H1 (cell line): ENCODE measurements around the gene SRPK3. TPM values are rescaled to one million over a fixed set of nuclear protein-coding genes. Genes with fewer than 3 reads are reported as not detected.

Experiments
- CTCF ChIA-PET: fragments of 300-600 bp; sonication (Branson Sonifier 250); formaldehyde crosslinking; loops from one replicate; lab custom pipeline; 2021; ENCODE audit not compliant: partially characterized antibody; lab: Charles Lee
- POLR2A ChIA-PET: fragments of 300-600 bp; sonication (Branson Sonifier 250); formaldehyde crosslinking; loops from one replicate; lab custom pipeline; 2021; ENCODE audit warnings: inconsistent platforms; ENCODE audit not compliant: partially characterized antibody; lab: Charles Lee
- DNase-seq, 2 experiments: peaks; one replicate each; pipeline versions ENCODE4 v3.0.0 to v3.0.0-alpha.2; 2010 to 2022; ENCODE audit warnings: low spot score in 2 of 2, low read depth in 1 of 2, mixed read lengths in 1 of 2
- FAIRE-seq: peaks from 2 replicates; lab custom pipeline; 2011; peaks lifted over from hg19 to GRCh38; lab: Jason Lieb, UNC
- H2AFZ ChIP-seq: 2 replicates; pipeline ENCODE4 v1.8.1; 2012; ENCODE audit warnings: low read length, inconsistent platforms
- H2AK5ac ChIP-seq: 2 replicates; pipeline ENCODE4 v1.6.1; 2013; ENCODE audit warnings: low read depth, low read length
- H2BK120ac ChIP-seq: replicated peaks from 2 replicates; pipeline ENCODE3; 2013; ENCODE audit warnings: low read depth, low read length, inconsistent platforms
- H2BK12ac ChIP-seq: 2 replicates; pipeline ENCODE4 v1.6.1; 2013; ENCODE audit warnings: low read depth, low read length
- H2BK15ac ChIP-seq: 2 replicates; pipeline ENCODE4 v1.6.1; 2013; ENCODE audit warnings: low read length
- H2BK20ac ChIP-seq: 2 replicates; pipeline ENCODE4 v1.6.1; 2013; ENCODE audit warnings: low read length
- H2BK5ac ChIP-seq: 2 replicates; pipeline ENCODE4 v1.6.1; 2013; ENCODE audit warnings: low read depth, low read length
- H3K14ac ChIP-seq: 2 replicates; pipeline ENCODE4 v1.6.1; 2013; ENCODE audit warnings: inconsistent platforms; ENCODE audit not compliant: insufficient read length
- H3K18ac ChIP-seq: 2 replicates; pipeline ENCODE4 v1.6.1; 2013; ENCODE audit warnings: low read length; ENCODE audit errors: extremely low read depth
- H3K23ac ChIP-seq: 2 replicates; pipeline ENCODE4 v1.6.1; 2013; ENCODE audit warnings: inconsistent platforms; ENCODE audit not compliant: insufficient read length
- H3K23me2 ChIP-seq: 2 replicates; pipeline ENCODE4 v1.6.1; 2013; ENCODE audit warnings: low read depth, low read length
- H3K27ac ChIP-seq: 2 replicates; pipeline ENCODE4 v1.6.1; 2011; ENCODE audit warnings: low read depth, low read length, inconsistent platforms
- H3K27me3 ChIP-seq, 4 experiments: replicated peaks in 1 of 4; 1 replicate in 1 of 4; 2 replicates in 3 of 4; pipeline versions ENCODE4 v1.6.1 to v1.8.1; 2011 to 2013; ENCODE audit warnings: low read length in 3 of 4, mild to moderate bottlenecking in 3 of 4, inconsistent platforms in 2 of 4, mixed read lengths in 2 of 4, moderate library complexity in 1 of 4; ENCODE audit not compliant: control insufficient read depth in 3 of 4, insufficient read depth in 3 of 4; ENCODE audit errors: extremely low read depth in 1 of 4
- H3K36me3 ChIP-seq, 4 experiments: 2 replicates each; pipeline versions ENCODE4 v1.6.1 to v1.8.1; 2011 to 2013; ENCODE audit warnings: mild to moderate bottlenecking in 4 of 4, low read length in 3 of 4, moderate library complexity in 2 of 4, control low read depth in 1 of 4, inconsistent platforms in 1 of 4; ENCODE audit not compliant: insufficient read depth in 4 of 4, control insufficient read depth in 2 of 4
- H3K4ac ChIP-seq: replicated peaks from 2 replicates; pipeline ENCODE3; 2013; ENCODE audit warnings: low read length, low read depth, mixed read lengths, inconsistent platforms; ENCODE audit not compliant: insufficient read length
- H3K4me1 ChIP-seq, 4 experiments: replicated peaks in 1 of 4; 1 replicate in 1 of 4; 2 replicates in 3 of 4; pipeline versions ENCODE4 v1.6.1 to v1.8.1; 2011 to 2013; ENCODE audit warnings: low read length in 3 of 4, inconsistent platforms in 2 of 4, mixed read lengths in 1 of 4; ENCODE audit not compliant: insufficient read depth in 4 of 4, control insufficient read depth in 3 of 4
- H3K4me2 ChIP-seq, 2 experiments: 2 replicates each; pipeline versions ENCODE4 v1.6.1 to v1.8.1; 2011 to 2013; ENCODE audit warnings: low read depth in 2 of 2, low read length in 2 of 2, control low read depth in 1 of 2, inconsistent platforms in 1 of 2, mild to moderate bottlenecking in 1 of 2; ENCODE audit not compliant: insufficient read depth in 1 of 2
- H3K4me3 ChIP-seq, 4 experiments: fragments of 200-600, 300-600 bp in 1 of 4; sonication (generic), shearing (Covaris generic), sonication (Bioruptor Twin) in 1 of 4; 2 replicates each; pipeline versions ENCODE4 v1.5.1 to v1.8.1; 2011 to 2016; ENCODE audit warnings: low read length in 4 of 4, low read depth in 3 of 4, control low read depth in 2 of 4, inconsistent platforms in 2 of 4, mild to moderate bottlenecking in 2 of 4, mixed read lengths in 1 of 4, moderate library complexity in 1 of 4; ENCODE audit not compliant: insufficient read depth in 2 of 4; ENCODE audit errors: extremely low read depth in 1 of 4
- H3K56ac ChIP-seq: replicated peaks from 2 replicates; pipeline ENCODE3; 2013; ENCODE audit warnings: low read depth, mild to moderate bottlenecking, mixed read lengths, low read length, inconsistent platforms; ENCODE audit not compliant: insufficient read length
- H3K79me1 ChIP-seq: 2 replicates; pipeline ENCODE4 v1.6.1; 2013; ENCODE audit warnings: low read depth, low read length, control low read depth
- H3K79me2 ChIP-seq, 2 experiments: 2 replicates each; pipeline versions ENCODE4 v1.6.1 to v1.8.1; 2012 to 2013; ENCODE audit warnings: low read length in 2 of 2, mild to moderate bottlenecking in 2 of 2, inconsistent platforms in 1 of 2; ENCODE audit not compliant: insufficient read depth in 2 of 2, control insufficient read depth in 1 of 2
- H3K9ac ChIP-seq, 4 experiments: replicated peaks in 1 of 4; 1 replicate in 1 of 4; 2 replicates in 3 of 4; pipeline versions ENCODE4 v1.6.1 to v1.8.1; 2011 to 2013; ENCODE audit warnings: low read depth in 3 of 4, low read length in 3 of 4, control low read depth in 2 of 4, mild to moderate bottlenecking in 2 of 4, moderate library complexity in 2 of 4, inconsistent platforms in 1 of 4; ENCODE audit errors: extremely low read depth in 1 of 4
- H3K9me3 ChIP-seq, 2 experiments: 2 replicates each; pipeline versions ENCODE4 v1.6.1 to v1.8.1; 2012 to 2013; ENCODE audit warnings: mild to moderate bottlenecking in 2 of 2, moderate library complexity in 2 of 2, control low read depth in 1 of 2, inconsistent platforms in 1 of 2, low read depth in 1 of 2, low read length in 1 of 2, mixed read lengths in 1 of 2; ENCODE audit not compliant: insufficient read depth in 2 of 2
- H4K20me1 ChIP-seq, 2 experiments: replicated peaks in 1 of 2; 2 replicates each; pipeline versions ENCODE3 to v1.8.1; 2011 to 2013; ENCODE audit warnings: inconsistent platforms in 2 of 2, low read length in 2 of 2, mild to moderate bottlenecking in 1 of 2; ENCODE audit not compliant: insufficient read depth in 2 of 2, control insufficient read depth in 1 of 2
- H4K5ac ChIP-seq: 2 replicates; pipeline ENCODE4 v1.6.1; 2013; ENCODE audit warnings: low read length, low read depth, mixed read lengths, inconsistent platforms; ENCODE audit not compliant: insufficient read length
- H4K8ac ChIP-seq: 2 replicates; pipeline ENCODE4 v1.8.0; 2013; ENCODE audit warnings: mild to moderate bottlenecking, moderate library complexity, low read length, inconsistent platforms; ENCODE audit not compliant: insufficient read depth; ENCODE audit errors: extremely low read depth
- H4K91ac ChIP-seq: replicated peaks from 2 replicates; pipeline ENCODE3; 2013; ENCODE audit warnings: low read length, mixed read lengths, inconsistent platforms; ENCODE audit not compliant: insufficient read length
- CEBPB ChIP-seq: IDR thresholded peaks from 2 replicates; pipeline ENCODE4 v1.6.1; 2012; ENCODE audit warnings: low read depth, low read length
- CHD2 ChIP-seq: IDR thresholded peaks from 2 replicates; pipeline ENCODE4 v1.6.1; 2012; ENCODE audit warnings: low read length, improper control_type of control experiment
- CTBP2 ChIP-seq: IDR thresholded peaks from 2 replicates; pipeline ENCODE4 v1.7.0; 2011; ENCODE audit warnings: borderline replicate concordance, mild to moderate bottlenecking, moderate library complexity, mixed read lengths, low read length; ENCODE audit not compliant: insufficient read depth, insufficient read length
- EZH2 ChIP-seq: fragments of 200-600 bp; sonication (generic); IDR thresholded peaks from 2 replicates; pipeline ENCODE4 v1.7.1; 2012; ENCODE audit warnings: low read depth, mild to moderate bottlenecking, moderate library complexity, low read length, inconsistent platforms; ENCODE audit not compliant: severe bottlenecking
- HDAC2 ChIP-seq, 2 experiments: fragments of 300-600 bp in 1 of 2; sonication (generic) in 1 of 2; IDR thresholded peaks; 2 replicates each; pipeline ENCODE4 v1.6.1; 2011 to 2012; ENCODE audit warnings: low read depth in 2 of 2, low read length in 2 of 2, mild to moderate bottlenecking in 2 of 2, moderate library complexity in 2 of 2, borderline replicate concordance in 1 of 2, inconsistent platforms in 1 of 2
- KDM5A ChIP-seq: fragments of 200-600 bp; IDR thresholded peaks from 2 replicates; pipeline ENCODE4 v1.7.1; 2012; ENCODE audit warnings: mild to moderate bottlenecking, low read length, inconsistent platforms, mixed read lengths
- WGBS, 2 experiments: shearing (Covaris generic) in 1 of 2; methylation state at CpG; one replicate each; pipeline versions ENCODE4 v1.1.6 to v1.1.7; 2013 to 2015; ENCODE audit warnings: low lambda C conversion rate in 2 of 2, mixed read lengths in 2 of 2, inconsistent platforms in 1 of 2, low coverage in 1 of 2, missing lambda C conversion rate in 1 of 2; ENCODE audit not compliant: insufficient replicate concordance in 2 of 2, insufficient coverage in 1 of 2, insufficient read length in 1 of 2; ENCODE audit errors: extremely low coverage in 1 of 2, missing lambda C conversion rate in 1 of 2; 5-methylcytosine and 5-hydroxymethylcytosine counted together
- polyA plus RNA-seq, 7 experiments: library from polyadenylated mRNA; depleted of rRNA in 3 of 7; stranded (reverse) in 5 of 7; unstranded in 2 of 7; fragments of >200 nt in 5 of 7; fragments of 200-250 nt in 2 of 7; gene quantifications; 1 replicate in 5 of 7; 2 replicates in 1 of 7; 4 replicates in 1 of 7; pipeline versions ENCODE4 v1.2.1 to v1.2.3, GENCODE V29; 2011 to 2013; ENCODE audit warnings: missing spikeins in 2 of 7, mixed read lengths in 2 of 7
- total RNA-seq: library from RNA; stranded (reverse); fragmentation: NEBNext Ultra II Directional; extraction: Animal tissue kit (Norgen Biotek cat#: 25700); gene quantifications from 2 replicates; pipeline ENCODE4 v1.2.1, GENCODE V29; 2021

Gene SRPK3
- total and polyA plus RNA-seq, 2 of the 8 experiments (the other 6 are each of a cell fraction or from before 2014, with no cell fraction given) = not detected

DNA sequence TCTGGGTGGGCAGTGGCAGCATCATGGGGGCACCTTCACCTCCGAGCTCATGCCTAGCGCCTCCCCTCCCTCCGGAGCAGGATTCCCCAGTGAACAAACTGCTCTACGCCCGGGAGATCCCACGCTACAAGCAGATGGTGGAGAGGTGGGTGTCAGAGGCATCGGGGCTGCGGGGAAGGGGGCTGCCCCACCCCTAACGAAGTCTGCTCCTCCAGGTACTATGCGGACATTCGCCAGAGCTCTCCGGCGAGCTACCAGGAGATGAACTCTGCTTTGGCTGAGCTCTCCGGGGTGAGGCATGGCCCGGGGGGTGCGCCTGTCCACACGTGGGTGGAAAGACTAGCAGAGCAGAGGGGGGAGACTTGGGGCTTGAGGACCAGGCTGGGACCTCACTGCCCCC is 2.7 kb upstream of the SRPK3 start:
- H3K27me3 ChIP-seq = no peaks in the 10 kb centered on the region
- H3K36me3 ChIP-seq = no peaks in the 10 kb centered on the region
- no peak overlapping the region for H2AK5ac ChIP-seq
- H3K4ac ChIP-seq = no peak overlapping the region
- H3K18ac ChIP-seq = no peak overlapping the region
- H3K9ac ChIP-seq = no peak overlapping the region
- POLR2A ChIA-PET = interaction anchor here (0.5 to 3.3 kb wide), 7 partner anchors 11 to 196 kb away, joined by 3 to 13 read pairs (median 3); partner anchors contain the start of genes HCFC1, IDH3G and SSR4
- CTCF ChIA-PET = interaction anchor here (0.6 to 3.0 kb wide), 16 partner anchors 8 to 157 kb away, joined by 3 to 10 read pairs (median 3); partner anchors contain the start of genes IDH3G, NAA10, PLXNB3 and SSR4
- FAIRE-seq (no peak), DNase-seq (no peak)
- H3K4me2 ChIP-seq = no peak overlapping the region
- no peak overlapping the region for H3K4me3 ChIP-seq
- H2BK20ac ChIP-seq = no peak overlapping the region
- H3K79me2 ChIP-seq = no peaks in the 10 kb centered on the region
- H4K91ac ChIP-seq = no peak overlapping the region
- H3K23me2 ChIP-seq = no peaks in the 10 kb centered on the region
- H3K14ac ChIP-seq = no peak overlapping the region
- no peaks in the 10 kb centered on the region for H3K4me1 ChIP-seq
- H3K9me3 ChIP-seq = no peaks in the 10 kb centered on the region
- no peak overlapping the region for H3K56ac ChIP-seq
- WGBS, 2 experiments = 90% methylated on average over 4 of the region's 17 CpGs; no CpG with 5 or more reads in 1 of the 2 experiments
- no peak overlapping the region for H2BK5ac ChIP-seq
- H3K27ac ChIP-seq = no peak overlapping the region
- no peak overlapping the region for H2BK120ac ChIP-seq
- H2AFZ ChIP-seq = no peak overlapping the region
- H2BK12ac ChIP-seq = no peak overlapping the region
- no peak overlapping the region for H2BK15ac ChIP-seq
- H3K79me1 ChIP-seq = no peaks in the 10 kb centered on the region
- H4K20me1 ChIP-seq = no peaks in the 10 kb centered on the region
- no peak overlapping the region for H4K5ac ChIP-seq
- H3K23ac ChIP-seq = no peak overlapping the region
- no peak overlapping the region for H4K8ac ChIP-seq
- TF ChIP-seq EZH2 (no peak), KDM5A (no peak), CTBP2 (no peak), CHD2 (no peak), CEBPB (no peak), HDAC2 (IDR thresholded peaks at IDR 0.05; ENCODE audit: borderline replicate concordance in 1 of 2, low read depth in 2 of 2, low read length in 2 of 2) (no peak)
